Stimulated activated CD8-positive, alpha-beta memory T cell treated with anti-CD3 and anti-CD28 coated beads, Interleukin-15, amount 100 ng/mL, for 1 hour (primary cell): Measurements from ENCODE around the gene ESRRB.

ENCODE experiments used
- DNase-seq: peaks from one replicate; pipeline ENCODE4 v3.0.0-alpha.2; 2020; ENCODE audit warnings: low read depth

Gene ESRRB

GRCh38 chr14:76407449-76408150, 31.7 kb downstream of the ESRRB start:
- DNase-seq: no peak

GRCh38 chr14:76408877-76409276, 32.9 kb downstream of the ESRRB start:
- DNase-seq: no peak

- no peak for DNase-seq
Observed at GRCh38 chr14:76412501-76412900, 36.6 kb downstream of the ESRRB start.

GRCh38 chr14:76413106-76413961, 37.4 kb downstream of the ESRRB start:
- DNase-seq: no peak

GRCh38 chr14:76413962-76414600, 38.1 kb downstream of the ESRRB start:
- DNase-seq: no peak

GRCh38 chr14:76419399-76419798, 43.5 kb downstream of the ESRRB start:
- DNase-seq: no peak

GRCh38 chr14:76420827-76421226, 44.9 kb downstream of the ESRRB start:
- DNase-seq: no peak

- DNase-seq: no peak
Observed at GRCh38 chr14:76421662-76422061, 45.7 kb downstream of the ESRRB start.

GRCh38 chr14:76422662-76423061, 46.7 kb downstream of the ESRRB start:
- no peak for DNase-seq

- DNase-seq: no peak
Observed at GRCh38 chr14:76423534-76423933, 47.6 kb downstream of the ESRRB start.

- DNase-seq: no peak
Observed at GRCh38 chr14:76424359-76424758, 48.4 kb downstream of the ESRRB start.

GRCh38 chr14:76426161-76426696, 50.3 kb downstream of the ESRRB start:
- no peak for DNase-seq

- DNase-seq: no peak
Observed at GRCh38 chr14:76428611-76429010, 52.7 kb downstream of the ESRRB start.

- DNase-seq: no peak
Observed at GRCh38 chr14:76430017-76430416, 54.1 kb downstream of the ESRRB start.

- no peak for DNase-seq
Observed at GRCh38 chr14:76430475-76430980, 54.6 kb downstream of the ESRRB start.

- DNase-seq: no peak
Observed at GRCh38 chr14:76431538-76431937, 55.6 kb downstream of the ESRRB start.

- DNase-seq: no peak
Observed at GRCh38 chr14:76432827-76433752, 57.2 kb downstream of the ESRRB start.

- no peak for DNase-seq
Observed at GRCh38 chr14:76434220-76434619, 58.3 kb downstream of the ESRRB start.

- no peak for DNase-seq
Observed at GRCh38 chr14:76439237-76439775, 63.4 kb downstream of the ESRRB start.

GRCh38 chr14:76446486-76446885, 70.5 kb downstream of the ESRRB start:
- no peak for DNase-seq

GRCh38 chr14:76446921-76447320, 71.0 kb downstream of the ESRRB start:
- no peak for DNase-seq
